Choroid plexus epithelial cell (primary cell): ENCODE data around the gene IFIT1B.
"Not testable (repeated sequence)": the region's sequence is repeated elsewhere in the genome, so short reads cannot be mapped to it uniquely, and the experiment has no call there.

Experiments
- DNase-seq: peaks from one replicate; pipeline ENCODE4 v3.0.0-alpha.2; 2010; ENCODE audit warnings: low read depth
- H3K4me3 ChIP-seq: 2 replicates; pipeline ENCODE4 v1.5.1; 2011; ENCODE audit warnings: low read depth, mild to moderate bottlenecking, control low read depth, low read length, moderate library complexity
- TF ChIP-seq, protein P1 (sequence below): conservative IDR thresholded peaks from 2 replicates; pipeline ENCODE4 v1.5.1; 2011; ENCODE audit warnings: low read depth, mild to moderate bottlenecking, control low read depth, inconsistent platforms, low read length, moderate library complexity

Gene IFIT1B

GRCh38 chr10:89382757-89383156 lies 4.9 kb downstream of the IFIT1B start:
- no peak overlapping the region for H3K4me3 ChIP-seq
- peak; percentile 33 for DNase-seq
- TF ChIP-seq, protein P1, sequence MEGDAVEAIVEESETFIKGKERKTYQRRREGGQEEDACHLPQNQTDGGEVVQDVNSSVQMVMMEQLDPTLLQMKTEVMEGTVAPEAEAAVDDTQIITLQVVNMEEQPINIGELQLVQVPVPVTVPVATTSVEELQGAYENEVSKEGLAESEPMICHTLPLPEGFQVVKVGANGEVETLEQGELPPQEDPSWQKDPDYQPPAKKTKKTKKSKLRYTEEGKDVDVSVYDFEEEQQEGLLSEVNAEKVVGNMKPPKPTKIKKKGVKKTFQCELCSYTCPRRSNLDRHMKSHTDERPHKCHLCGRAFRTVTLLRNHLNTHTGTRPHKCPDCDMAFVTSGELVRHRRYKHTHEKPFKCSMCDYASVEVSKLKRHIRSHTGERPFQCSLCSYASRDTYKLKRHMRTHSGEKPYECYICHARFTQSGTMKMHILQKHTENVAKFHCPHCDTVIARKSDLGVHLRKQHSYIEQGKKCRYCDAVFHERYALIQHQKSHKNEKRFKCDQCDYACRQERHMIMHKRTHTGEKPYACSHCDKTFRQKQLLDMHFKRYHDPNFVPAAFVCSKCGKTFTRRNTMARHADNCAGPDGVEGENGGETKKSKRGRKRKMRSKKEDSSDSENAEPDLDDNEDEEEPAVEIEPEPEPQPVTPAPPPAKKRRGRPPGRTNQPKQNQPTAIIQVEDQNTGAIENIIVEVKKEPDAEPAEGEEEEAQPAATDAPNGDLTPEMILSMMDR, result no peak

- DNase-seq, result peak; percentile 29
- no peak overlapping the region for H3K4me3 ChIP-seq
- TF ChIP-seq, protein P1, result no peak
Observed at GRCh38 chr10:89384474-89385340, 6.9 kb downstream of the IFIT1B start.

DNA sequence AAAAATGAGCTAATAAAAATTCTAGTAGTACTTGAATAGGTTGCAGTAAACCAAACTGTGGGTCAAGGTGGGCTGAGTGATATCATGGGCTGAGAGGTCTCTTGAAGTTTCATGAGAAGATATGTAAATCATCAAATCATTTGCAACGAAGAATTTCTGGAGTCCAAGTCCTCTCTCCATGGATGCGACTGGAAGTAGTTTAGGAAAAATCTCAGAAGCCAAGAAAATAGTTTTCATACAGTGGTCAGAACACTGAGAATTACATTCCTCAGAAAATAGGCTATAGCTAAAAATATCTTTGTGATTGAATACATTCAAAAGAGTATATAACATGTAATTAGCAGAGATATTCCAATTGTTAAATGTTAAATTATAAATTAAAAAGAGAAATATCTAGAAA lies 10.9 kb downstream of the IFIT1B start:
- H3K4me3 ChIP-seq, result no peak overlapping the region
- TF ChIP-seq, protein P1, result no peak
- DNase-seq, result no peak

DNA sequence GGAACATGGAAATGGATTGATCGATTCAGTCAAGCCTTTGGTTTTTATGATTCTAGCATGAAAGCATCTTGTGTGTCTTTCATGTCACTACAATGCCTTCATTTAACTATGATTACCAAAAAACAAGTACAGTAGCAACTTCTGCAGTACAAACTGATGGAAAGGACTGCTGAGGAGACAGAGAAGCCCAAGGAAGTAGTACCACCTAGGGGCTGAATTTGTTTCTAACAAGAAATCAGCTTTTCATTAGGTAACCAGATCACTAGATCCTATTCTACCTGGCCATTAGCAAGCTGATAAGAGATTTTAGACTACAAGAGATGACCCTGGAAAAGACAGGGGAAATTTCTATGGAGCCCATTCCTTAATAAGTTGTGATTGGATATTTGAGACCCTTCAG lies 11.4 kb downstream of the IFIT1B start:
- H3K4me3 ChIP-seq, result no peak overlapping the region
- TF ChIP-seq, protein P1, result peak; percentile 57
- DNase-seq, result peak; percentile 69

DNA sequence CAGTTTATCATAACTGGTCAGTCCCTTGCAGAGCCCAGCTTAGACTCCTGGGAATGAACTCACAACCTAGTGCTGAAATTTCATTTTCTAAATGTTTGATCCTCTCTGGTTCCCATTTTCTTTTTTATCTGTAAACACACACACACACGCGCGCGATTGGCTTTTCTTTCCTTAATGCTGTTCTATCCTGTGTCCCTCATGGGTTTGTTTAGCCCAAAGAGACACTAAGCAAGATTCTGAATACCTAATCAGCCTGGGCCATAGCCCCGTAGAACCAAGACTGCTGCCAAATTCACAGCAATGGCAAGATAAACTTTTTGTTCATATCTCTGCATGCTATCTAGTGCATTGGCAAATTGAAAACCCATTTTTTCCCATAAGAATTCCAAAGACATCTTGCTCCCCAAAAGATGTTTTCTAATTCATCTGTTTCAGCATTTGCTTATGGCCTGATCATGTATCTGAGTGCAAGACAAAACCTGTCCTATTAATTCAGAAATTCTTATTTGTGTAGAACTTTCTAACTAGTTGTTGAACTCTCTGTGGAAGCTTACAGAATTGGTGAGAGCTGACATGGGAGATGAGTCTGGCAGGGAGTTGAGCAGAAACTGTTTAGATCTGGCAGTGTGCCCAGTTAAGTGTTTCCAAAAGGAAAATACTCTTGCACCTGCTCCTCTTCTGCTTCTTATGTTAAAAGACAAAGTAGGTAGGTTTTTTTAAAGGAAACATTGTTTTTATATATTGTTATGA lies 12.8 kb downstream of the IFIT1B start:
- H3K4me3 ChIP-seq, result no peak overlapping the region
- peak; percentile 33 for DNase-seq
- TF ChIP-seq, protein P1, result no peak

DNA sequence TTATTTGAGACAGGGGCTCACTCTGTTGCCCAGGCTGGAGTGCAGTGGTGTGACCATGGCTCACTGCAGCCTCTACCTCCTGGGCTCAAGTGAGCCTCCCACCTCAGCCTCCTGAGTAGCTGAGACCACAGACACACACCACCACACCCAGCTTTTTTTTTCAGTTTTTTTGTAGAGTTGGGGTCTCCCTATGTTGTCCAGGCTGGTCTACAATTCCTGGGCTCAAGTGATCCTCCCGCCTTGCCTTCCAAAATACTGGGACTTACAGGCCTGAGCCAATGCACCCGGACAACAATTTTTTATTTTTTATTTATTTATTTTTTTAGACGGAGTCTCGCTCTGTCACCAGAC lies 13.3 kb downstream of the IFIT1B start:
- not testable (repeated sequence) for DNase-seq

DNA sequence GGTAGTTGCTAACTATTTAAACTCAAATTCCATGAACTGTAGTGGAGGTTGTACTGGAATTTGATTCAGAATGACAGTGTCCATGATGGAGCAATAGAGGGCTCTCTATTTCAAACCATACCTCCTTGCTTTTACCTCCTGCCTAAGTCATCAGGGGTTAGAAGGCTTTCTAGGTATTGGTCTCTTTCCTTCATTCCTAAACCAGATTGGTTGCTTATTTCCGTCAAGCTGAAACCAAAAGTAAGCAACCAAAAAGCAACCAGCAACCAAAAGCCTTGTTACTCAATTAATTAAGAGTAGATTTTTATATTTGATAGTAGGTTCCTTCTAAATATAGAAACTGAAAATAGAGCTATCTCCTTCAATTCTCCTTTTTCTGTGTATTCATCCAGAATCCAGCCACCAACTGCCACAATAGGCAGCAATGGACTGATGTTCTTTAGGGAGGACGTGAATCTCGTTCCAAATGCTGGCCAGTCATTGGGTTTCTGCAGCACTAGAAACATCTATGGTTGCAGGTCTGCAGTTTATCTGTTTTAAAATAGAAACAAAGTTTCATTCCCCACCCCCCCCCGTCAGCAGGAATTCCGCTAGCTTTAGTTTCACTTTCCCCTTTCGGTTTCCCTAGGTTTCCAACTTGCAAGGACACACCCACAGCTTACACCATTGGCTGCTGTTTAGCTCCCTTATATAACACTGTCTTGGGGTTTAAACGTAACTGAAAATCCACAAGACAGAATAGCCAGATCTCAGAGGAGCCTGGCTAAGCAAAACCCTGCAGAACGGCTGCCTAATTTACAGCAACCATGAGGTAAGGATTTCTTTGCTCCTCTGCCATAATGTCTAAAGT lies 14.3 kb downstream of the IFIT1B start, which contains the start of gene IFIT1:
IFIT1 (plus strand) TSS at position 717 of the 850 bp plus-strand sequence; CDS start at position 807, 90 bp downstream.
- DNase-seq, result peak; percentile 98
- peak within 1 kb of the TSS; percentile 64 for H3K4me3 ChIP-seq
- TF ChIP-seq, protein P1, result no peak

More for the DNA sequence above, 13.3 kb downstream of the IFIT1B start:
- not testable (repeated sequence) for H3K4me3 ChIP-seq
